HUES64 (cell line): ENCODE measurements around the gene CNRIP1.

Experiments used
- H3K27ac ChIP-seq: 2 replicates; pipeline ENCODE4 v1.7.0; 2013; ENCODE audit warnings: low read depth, low read length, inconsistent platforms
- H3K27me3 ChIP-seq: 2 replicates; pipeline ENCODE4 v1.6.1; 2013; ENCODE audit warnings: mild to moderate bottlenecking, low read length; ENCODE audit not compliant: insufficient read depth
- H3K36me3 ChIP-seq: 2 replicates; pipeline ENCODE4 v1.6.1; 2013; ENCODE audit warnings: mild to moderate bottlenecking, low read length; ENCODE audit not compliant: insufficient read depth
- H3K4me1 ChIP-seq: 2 replicates; pipeline ENCODE4 v1.6.1; 2013; ENCODE audit warnings: mild to moderate bottlenecking, low read length, moderate library complexity; ENCODE audit not compliant: insufficient read depth
- H3K4me3 ChIP-seq: 2 replicates; pipeline ENCODE4 v1.5.1; 2013; ENCODE audit warnings: mild to moderate bottlenecking, low read length, moderate library complexity
- H3K9ac ChIP-seq: 2 replicates; pipeline ENCODE4 v1.6.1; 2013; ENCODE audit warnings: mild to moderate bottlenecking, low read depth, low read length
- H3K9me3 ChIP-seq: 2 replicates; pipeline ENCODE4 v1.6.1; 2013; ENCODE audit warnings: low read depth, low read length; ENCODE audit not compliant: insufficient read depth
- WGBS: fragments of 150-250, 120-280 bp; methylation state at CpG from one replicate; pipeline ENCODE4 v1.1.7; 2013; ENCODE audit warnings: missing lambda C conversion rate; 5-methylcytosine and 5-hydroxymethylcytosine counted together

The CNRIP1 gene

DNA sequence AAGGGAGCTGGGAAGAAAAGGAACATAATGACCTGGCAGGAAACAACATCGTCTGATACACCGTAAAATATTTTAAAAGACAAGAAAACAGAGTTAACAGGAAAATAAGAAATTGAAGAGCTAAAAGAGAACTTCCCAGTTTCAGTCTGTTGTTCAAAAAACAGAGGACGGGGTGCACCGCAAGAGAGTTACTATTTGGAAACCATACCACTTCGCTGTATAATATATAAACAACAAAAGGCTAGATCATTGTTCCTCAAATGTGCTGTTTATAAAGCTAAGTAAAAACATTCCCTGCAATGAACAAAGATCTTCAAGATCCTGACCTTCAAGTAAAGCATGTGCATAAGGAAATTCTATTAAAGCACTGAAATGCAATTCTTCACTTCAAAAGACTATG is 69.6 kb downstream of the CNRIP1 start:
- no peaks in the 10 kb centered on the region for H3K9me3 ChIP-seq
- H3K4me3 ChIP-seq = peak overlapping the region; percentile 68
- peaks cover 35% of the 10 kb centered on the region for H3K4me1 ChIP-seq
- 52% methylated on average over 5 of the region's 5 CpGs for WGBS
- no peaks in the 10 kb centered on the region for H3K27me3 ChIP-seq
- peak overlapping the region; percentile 94 for H3K27ac ChIP-seq
- H3K9ac ChIP-seq = peak overlapping the region; percentile 93
- H3K36me3 ChIP-seq = no peaks in the 10 kb centered on the region

DNA sequence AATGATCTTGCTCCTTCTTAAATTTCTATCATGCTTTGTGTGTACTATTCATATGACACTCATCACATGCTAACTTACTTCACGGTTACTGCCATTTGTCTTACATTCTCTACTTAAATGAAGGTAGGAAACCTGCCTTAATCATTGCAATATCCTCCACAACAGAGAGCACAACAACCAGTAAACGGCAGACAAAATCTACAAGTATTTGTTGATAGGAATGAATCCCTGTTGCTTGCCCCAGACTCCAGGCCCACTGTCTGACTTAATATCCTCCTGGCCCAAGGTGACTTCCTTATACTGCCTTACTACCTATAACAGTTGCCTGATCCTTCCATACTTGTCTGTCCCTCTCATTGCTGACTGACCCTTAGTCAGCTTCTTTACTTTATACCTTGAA is 70.9 kb downstream of the CNRIP1 start:
- H3K27ac ChIP-seq = no peak overlapping the region
- peaks cover 41% of the 10 kb centered on the region for H3K4me1 ChIP-seq
- 83% methylated on average over 2 of the region's 2 CpGs for WGBS
- H3K36me3 ChIP-seq = no peaks in the 10 kb centered on the region
- H3K27me3 ChIP-seq = no peaks in the 10 kb centered on the region
- H3K9ac ChIP-seq = no peak overlapping the region; the same call in 1 of the 2 replicates
- H3K4me3 ChIP-seq = peak overlapping the region; percentile 68; the same call in 1 of the 2 replicates
- H3K9me3 ChIP-seq = no peaks in the 10 kb centered on the region

DNA sequence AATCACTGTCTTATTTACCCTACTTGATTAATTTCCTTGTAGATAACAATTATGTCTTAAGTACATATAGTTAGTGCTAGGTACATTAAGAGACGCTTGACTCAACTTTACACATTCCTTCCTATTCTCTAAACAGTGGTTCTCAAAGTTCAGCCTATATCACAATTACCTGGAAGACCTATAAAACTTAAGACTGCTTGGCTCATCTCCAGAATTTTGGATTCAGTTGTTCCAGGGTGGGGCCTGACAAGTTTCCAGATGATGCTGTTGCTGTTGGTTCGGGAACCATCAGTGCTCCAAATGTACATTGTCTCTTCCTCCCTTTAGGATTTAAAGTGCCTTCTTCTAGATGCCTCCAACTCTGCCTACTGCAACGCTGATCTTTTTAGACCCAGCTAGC is 71.4 kb downstream of the CNRIP1 start:
- WGBS = 93% methylated on average over 3 of the region's 3 CpGs
- Histone ChIP-seq H3K36me3 (no peaks in the 10 kb centered on the region), H3K27me3 (no peaks in the 10 kb centered on the region), H3K4me3 (no peak overlapping the region), H3K27ac (no peak overlapping the region), H3K9ac (no peak overlapping the region), H3K9me3 (no peaks in the 10 kb centered on the region), H3K4me1 (peaks cover 43% of the 10 kb centered on the region)

DNA sequence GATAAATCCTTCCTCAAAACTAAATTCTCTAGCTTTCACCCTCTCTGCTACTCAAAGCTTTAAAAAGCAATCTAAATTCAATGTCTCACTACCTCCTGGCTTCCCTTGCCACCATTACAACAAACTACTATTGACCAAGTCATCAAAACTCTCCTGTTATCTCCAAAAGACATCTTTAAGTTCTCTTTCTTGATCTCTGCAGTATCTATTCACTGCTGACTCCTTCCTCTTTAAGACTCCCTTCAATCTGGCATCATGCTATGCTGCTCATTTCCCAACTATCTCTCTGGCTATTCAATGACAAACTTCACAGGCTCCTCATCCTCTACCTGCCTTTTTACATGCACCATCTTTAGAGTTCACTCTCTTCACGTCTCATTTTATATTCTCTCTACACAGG is 73.4 kb downstream of the CNRIP1 start:
- H3K9ac ChIP-seq = no peak overlapping the region
- H3K27ac ChIP-seq = no peak overlapping the region
- H3K36me3 ChIP-seq = no peaks in the 10 kb centered on the region
- H3K27me3 ChIP-seq = no peaks in the 10 kb centered on the region
- WGBS = 82% methylated on average over 1 of the region's 1 CpG
- H3K9me3 ChIP-seq = no peaks in the 10 kb centered on the region
- no peak overlapping the region for H3K4me3 ChIP-seq
- peaks cover 47% of the 10 kb centered on the region for H3K4me1 ChIP-seq

DNA sequence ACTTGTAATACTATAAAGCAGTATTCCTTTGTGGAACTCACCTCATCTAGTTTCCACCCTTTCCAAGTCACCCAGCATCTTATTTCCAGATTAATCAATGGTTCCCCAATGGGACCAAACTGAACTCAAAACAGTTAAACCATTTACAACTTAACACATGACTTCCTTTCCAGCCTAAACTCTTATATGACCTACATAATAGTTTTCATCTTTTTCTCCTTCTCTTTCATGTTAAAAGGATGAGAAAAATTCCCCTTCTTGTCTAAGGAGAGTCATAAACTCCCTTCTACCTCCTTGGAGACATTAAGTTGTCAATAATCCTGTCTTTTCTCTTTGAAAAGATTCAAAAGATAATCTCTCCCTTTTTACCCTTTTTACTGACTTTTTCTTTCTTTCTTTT is 74.1 kb downstream of the CNRIP1 start:
- Histone ChIP-seq H3K4me1 (peaks cover 54% of the 10 kb centered on the region), H3K36me3 (no peaks in the 10 kb centered on the region), H3K9ac (no peak overlapping the region)

DNA sequence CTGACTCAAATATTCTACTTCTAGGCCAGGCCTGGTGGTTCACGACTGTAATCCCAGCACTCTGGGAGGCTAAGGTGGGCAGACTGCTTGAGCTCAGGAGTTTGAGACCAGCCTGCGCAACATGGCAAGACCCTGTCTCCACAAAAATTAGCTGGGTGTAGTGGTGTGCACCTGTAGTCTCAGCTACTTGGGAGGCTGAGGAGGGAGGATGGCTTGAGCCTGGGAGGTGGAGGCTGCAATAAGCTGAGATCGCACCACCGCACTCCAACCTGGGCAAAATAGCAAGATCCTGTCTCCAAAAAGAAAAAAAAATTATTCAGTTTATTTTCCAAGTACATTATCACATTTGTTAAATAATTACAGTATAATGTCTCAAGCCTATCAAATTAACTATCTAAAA is 74.7 kb downstream of the CNRIP1 start:
- no peaks in the 10 kb centered on the region for H3K9me3 ChIP-seq
- H3K4me1 ChIP-seq = peaks cover 55% of the 10 kb centered on the region
- no peak overlapping the region for H3K9ac ChIP-seq
- no peak overlapping the region for H3K4me3 ChIP-seq
- H3K36me3 ChIP-seq = no peaks in the 10 kb centered on the region
- no peaks in the 10 kb centered on the region for H3K27me3 ChIP-seq
- no peak overlapping the region for H3K27ac ChIP-seq
- 91% methylated on average over 4 of the region's 4 CpGs for WGBS

More for the DNA sequence above, 74.1 kb downstream of the CNRIP1 start:
- no peaks in the 10 kb centered on the region for H3K27me3 ChIP-seq
- no peak overlapping the region for H3K27ac ChIP-seq
- no peak overlapping the region for H3K4me3 ChIP-seq
- no peaks in the 10 kb centered on the region for H3K9me3 ChIP-seq

DNA sequence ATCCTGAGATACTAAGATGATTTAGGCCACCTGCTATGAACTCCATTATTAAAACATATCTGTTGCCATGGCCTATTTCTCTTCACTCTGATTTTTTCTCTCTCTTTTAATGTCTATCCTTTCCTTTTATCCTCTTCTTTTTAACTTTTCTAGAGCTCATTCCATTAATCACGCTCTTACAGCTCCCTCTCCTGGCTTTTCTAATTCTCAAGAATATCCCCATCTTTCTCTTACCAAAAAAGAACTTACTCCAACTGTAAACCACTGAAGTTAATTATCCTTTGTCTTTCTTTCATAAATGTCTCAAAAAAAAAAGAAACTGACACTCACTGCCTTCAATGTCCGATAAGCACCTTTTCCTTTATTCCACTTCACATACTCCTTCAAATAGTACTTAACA is 75.3 kb downstream of the CNRIP1 start:
- H3K9me3 ChIP-seq = no peaks in the 10 kb centered on the region

More for the DNA sequence above, 75.3 kb downstream of the CNRIP1 start:
- Histone ChIP-seq H3K27ac (no peak overlapping the region), H3K9ac (no peak overlapping the region), H3K4me1 (peaks cover 55% of the 10 kb centered on the region), H3K27me3 (no peaks in the 10 kb centered on the region), H3K4me3 (no peak overlapping the region), H3K36me3 (no peaks in the 10 kb centered on the region)
- WGBS = 89% methylated on average over 2 of the region's 2 CpGs
